GM19351 (cell line): ENCODE results near the gene SLC2A6.

Source experiments
- ATAC-seq: cut with Tn5 transposase; IDR thresholded peaks from one replicate; pipeline ENCODE4 v1.9.1; 2021; ENCODE audit warnings: mild to moderate bottlenecking, moderate library complexity; ENCODE audit not compliant: unreplicated experiment

The SLC2A6 gene

DNA sequence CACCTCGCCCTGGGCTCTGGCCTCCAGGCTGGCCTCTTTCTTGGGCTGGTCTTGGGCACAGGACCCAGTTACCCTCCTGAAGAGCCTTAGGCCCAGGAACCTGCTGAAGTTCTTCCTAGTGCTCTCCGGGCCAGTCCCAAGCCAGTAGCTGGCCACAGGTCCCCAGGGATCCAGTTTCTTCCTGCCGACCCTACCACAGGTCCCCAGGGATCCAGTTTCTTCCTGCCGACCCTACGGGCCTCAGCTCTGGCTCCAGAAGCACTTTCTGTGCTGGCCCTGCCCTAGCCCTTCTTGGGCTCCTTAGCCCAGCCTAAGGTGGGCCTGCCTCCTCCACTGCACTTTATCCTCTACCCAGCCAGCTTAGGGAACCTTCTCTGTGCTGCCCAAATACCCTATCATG lies 37.3 kb downstream of the SLC2A6 start:
- no peak for ATAC-seq

DNA sequence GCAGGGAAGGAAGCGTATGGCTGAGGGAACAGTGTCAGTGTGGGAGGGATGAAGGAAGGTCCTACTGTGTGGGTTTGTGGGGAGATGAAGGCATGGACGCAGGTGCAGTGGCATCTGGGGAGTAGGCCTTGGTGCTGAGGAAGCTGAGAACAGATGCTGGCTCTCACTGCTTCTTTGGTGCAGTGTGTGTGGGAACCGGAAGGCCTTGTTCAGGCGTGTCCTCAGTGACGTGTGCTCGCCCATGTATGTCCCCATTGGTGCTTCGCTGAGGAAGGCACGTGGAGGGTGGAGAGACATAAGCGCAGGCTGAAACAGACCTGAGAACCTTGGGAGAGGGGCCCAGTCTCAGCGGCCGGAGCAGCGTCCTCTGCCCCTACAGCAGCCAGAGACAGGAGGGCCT lies 38.0 kb downstream of the SLC2A6 start:
- ATAC-seq = peak; percentile 50

DNA sequence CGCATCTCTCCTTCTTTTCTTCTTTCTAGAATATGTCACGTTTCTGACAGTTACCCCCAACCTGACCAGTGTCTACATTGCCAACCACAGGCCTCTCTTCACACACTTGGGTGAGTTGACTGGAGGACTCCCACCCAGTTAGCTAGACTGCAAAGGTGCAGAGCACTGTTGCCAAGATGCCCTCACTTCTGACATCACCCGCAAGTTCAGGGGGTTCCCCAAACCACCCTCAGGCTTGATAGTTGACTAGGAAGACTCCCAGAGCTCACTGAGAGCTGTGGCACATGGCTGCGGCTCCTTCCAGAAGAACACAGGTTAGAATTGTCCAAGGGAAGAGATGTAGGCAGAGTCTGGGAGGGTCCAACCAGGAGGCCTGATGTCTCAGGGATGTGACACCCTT lies 39.6 kb downstream of the SLC2A6 start:
- no peak for ATAC-seq

DNA sequence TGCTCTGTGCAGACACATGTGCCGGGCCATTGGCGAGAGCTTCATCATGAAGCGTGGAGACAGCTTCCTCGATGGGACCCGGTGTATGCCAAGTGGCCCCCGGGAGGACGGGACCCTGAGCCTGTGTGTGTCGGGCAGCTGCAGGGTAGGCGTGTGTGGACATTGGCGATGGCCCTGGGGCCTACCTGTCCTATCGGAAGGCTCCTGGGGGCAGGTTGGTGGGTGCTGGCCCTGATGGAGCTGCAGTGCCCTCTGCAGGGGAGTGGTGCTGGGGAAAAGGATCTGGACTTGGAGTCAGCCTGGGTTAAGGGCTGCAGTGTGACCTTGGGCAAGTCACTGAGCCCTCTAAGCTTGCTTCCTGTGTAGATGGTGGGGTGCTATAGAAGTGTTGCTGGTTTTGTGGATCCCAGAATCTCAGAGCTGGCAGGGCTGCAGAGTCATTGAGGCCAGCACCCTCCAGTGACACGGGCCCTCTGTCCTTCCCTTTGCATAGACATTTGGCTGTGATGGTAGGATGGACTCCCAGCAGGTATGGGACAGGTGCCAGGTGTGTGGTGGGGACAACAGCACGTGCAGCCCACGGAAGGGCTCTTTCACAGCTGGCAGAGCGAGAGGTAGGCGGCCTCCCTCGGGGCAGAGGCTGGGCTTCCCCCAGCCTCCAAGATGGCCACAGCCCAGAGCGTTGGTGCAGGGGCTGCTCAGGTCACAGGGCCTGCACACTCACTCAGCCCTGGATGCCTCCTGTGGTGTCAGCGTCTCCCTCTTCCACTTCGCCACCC lies 41.0 kb downstream of the SLC2A6 start:
- ATAC-seq = no peak

DNA sequence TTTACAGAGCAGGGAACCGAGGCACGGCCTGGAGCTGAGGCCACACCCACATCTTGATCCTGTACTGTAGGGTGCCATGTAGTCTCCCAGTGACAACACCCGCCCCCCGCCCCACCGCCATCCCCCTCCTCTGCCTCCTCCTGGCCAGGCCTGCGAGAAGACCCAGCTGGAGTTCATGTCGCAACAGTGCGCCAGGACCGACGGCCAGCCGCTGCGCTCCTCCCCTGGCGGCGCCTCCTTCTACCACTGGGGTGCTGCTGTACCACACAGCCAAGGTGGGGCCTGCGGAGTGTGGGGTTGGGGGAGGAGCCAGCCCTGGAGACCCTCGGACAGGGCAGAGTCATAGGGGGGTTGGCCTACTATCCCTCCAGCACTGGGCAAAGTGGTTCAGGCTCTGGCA lies 42.2 kb downstream of the SLC2A6 start:
- no peak for ATAC-seq

DNA sequence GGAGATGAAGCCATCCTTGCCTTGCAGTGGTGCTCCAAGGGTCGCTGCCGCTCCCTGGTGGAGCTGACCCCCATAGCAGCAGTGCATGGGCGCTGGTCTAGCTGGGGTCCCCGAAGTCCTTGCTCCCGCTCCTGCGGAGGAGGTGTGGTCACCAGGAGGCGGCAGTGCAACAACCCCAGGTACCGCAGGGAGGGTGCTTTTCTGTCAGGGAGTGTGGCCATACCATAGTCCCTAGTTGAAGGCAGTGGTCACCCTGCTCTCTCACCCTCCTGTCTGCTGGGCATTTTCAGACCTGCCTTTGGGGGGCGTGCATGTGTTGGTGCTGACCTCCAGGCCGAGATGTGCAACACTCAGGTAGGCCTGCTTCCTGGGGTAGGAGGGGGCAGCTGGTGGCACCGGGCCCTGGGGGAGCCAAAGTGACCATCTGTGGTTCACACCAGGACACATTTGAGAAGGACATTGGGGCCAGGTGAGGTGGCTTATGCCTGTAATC lies 45.5 kb downstream of the SLC2A6 start:
- ATAC-seq = no peak

DNA sequence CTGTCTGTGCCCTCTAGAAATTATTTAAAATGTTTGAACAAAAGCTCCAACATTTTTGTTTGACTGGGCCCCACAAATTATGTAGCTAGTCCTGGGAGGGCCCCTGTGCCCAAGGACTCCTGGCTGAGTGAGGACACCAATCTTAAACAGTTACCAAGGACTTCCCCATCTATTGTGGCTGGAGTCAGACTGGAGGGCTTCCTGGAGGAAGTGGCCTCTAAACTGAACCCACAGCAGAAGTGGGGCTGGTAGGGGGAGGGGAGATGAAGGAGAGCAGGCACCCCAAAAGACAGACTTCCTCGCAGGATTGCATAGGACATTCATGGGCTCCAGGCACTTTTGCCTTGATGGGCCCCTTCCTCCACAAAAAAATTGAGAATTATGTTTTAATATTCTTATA lies 48.7 kb downstream of the SLC2A6 start:
- ATAC-seq = no peak

DNA sequence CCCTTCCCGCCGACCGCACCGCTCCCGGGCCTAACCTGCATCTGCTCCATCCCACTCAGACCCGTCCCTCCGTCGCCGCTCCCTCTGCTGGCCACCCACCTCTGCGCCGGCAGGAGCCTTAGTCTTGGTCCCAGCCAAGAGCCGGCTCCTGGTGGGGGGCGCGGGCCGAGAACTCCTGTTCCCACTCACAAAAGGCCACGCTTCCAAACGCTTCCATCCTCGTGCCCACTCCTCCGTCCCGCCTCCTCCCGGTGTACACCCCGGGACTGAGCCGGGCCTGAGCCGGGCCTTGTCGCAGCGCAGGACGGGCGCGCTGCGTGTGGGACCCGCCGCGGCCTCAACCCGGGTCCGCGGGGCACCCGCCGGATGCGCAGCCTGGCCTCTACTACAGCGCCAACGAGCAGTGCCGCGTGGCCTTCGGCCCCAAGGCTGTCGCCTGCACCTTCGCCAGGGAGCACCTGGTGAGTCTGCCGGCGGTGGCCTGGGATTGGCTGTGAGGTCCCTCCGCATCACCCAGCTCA lies 49.2 kb downstream of the SLC2A6 start:
- ATAC-seq = no peak

DNA sequence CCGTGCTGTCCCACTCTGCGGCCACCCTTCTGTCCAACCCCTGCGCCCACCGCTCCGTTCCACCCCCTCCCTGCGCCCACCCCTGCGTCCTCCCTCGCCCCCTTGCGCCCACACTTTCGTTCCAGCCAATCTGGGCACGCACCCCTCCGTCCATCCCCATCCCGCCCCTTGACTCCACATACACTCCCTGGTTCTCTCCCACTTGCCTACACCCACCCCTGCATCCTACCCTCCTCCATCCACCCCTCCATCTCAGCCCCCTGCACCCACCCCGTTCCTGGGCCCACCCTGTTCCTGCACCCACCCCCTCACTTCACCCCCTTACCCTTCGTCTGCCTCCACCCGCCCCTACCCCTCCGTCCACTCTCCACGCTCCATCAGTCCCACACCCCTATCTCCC lies 49.7 kb downstream of the SLC2A6 start:
- no peak for ATAC-seq

DNA sequence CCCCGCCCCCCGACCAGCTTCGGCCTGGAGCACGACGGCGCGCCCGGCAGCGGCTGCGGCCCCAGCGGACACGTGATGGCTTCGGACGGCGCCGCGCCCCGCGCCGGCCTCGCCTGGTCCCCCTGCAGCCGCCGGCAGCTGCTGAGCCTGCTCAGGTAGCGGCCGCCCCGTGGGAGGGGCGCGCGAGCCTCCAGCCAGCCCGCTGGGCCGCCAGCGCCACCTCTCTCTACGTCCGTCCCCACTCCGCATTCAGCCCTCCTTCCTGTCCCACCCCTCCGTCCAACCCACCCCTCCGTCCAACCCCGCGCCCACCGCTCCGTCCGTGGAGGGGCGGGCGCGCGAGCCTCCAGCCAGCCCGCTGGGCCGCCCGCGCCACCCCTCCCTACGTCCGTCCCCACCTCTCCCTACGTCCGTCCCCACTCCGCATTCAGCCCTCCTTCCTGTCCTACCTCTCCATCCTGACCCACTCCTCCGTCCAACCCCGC lies 50.2 kb downstream of the SLC2A6 start:
- ATAC-seq = no peak

DNA sequence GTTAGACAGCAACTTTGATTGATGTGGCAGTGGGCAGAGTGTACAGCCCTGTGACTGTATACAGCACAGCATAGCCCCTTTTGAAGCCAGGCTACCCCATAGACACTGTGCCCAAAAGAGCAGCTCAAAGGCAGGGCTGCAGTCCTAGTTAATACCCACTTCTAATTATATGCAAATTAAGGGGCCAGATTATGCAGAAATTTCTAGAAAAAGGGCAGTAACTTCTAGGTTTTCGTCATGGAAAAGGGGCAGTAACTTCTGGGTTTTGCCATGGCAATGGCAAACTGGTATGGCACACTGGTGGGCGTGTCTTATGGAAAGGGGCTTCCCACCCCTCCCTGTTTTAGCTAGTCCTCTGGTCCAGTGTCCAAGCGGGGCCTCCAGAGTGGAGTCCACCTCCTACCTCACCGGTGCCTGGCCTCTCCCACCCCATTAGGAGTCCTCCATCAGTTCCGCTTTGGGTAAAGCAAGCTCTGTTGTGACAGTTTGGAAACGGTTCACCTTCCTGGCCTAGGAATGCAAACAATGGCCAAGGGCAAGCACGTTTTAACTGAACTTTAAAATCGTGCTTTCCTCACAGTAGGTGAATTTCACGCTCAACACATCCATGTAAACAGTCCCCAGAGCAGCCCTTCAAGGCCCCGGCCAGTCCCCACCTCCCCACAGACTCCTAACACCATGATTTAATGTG lies 51.1 kb downstream of the SLC2A6 start:
- no peak for ATAC-seq

DNA sequence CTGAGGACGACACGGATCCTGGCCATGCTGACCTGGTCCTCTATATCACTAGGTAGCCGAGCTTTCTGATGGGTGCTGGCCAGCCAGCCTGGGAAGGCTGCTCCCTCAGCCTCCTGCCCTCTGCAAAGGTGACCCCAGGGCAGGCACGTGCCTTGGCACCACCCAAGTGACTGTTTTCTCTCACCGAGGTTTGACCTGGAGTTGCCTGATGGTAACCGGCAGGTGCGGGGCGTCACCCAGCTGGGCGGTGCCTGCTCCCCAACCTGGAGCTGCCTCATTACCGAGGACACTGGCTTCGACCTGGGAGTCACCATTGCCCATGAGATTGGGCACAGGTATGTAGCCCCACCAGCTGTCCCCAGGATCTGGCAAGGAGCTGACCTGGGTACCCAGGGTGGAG lies 52.9 kb downstream of the SLC2A6 start:
- ATAC-seq = no peak

DNA sequence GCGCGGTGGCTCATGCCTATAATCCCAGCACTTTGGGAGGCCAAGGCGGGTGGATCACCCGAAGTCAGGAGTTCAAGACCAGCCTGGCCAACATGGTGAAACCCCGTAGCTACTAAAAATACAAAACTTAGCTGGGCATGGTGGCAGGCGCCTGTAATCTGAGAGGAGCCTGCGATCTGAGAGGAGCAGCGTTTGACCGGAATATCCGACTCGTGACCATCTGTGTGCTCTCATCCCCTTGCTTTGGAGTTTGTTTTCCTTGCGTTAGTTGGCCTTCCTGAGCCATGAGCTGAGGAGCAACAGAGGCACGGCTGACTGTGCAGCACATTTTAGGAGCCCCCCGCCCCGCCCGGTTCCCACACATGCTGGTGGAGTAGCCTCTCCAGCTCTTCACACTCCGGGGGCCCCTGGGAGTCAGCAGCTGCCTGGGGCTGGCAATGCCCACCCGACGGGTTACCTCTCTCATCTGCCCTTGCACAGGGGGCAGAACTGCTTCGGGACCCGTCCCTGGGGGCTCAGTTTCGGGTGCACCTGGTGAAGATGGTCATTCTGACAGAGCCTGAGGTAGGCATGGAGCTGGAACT lies 53.8 kb downstream of the SLC2A6 start:
- ATAC-seq = no peak

DNA sequence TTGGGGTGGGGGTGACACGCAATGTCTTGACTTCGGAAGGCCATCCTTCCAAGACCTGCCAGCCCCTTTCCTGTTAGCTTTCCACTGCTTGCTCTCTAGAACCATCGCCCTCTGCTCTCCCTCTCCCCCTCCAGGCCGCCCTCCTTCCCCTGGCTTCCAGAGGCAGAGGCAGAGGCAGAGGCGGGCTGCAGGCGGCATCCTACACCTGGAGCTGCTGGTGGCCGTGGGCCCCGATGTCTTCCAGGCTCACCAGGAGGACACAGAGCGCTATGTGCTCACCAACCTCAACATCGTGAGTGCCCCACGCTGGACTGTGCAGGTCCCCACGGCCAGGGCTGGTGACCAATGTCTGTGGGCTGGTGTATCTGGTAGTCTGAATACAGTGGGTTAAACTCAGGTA lies 54.7 kb downstream of the SLC2A6 start:
- ATAC-seq = no peak

DNA sequence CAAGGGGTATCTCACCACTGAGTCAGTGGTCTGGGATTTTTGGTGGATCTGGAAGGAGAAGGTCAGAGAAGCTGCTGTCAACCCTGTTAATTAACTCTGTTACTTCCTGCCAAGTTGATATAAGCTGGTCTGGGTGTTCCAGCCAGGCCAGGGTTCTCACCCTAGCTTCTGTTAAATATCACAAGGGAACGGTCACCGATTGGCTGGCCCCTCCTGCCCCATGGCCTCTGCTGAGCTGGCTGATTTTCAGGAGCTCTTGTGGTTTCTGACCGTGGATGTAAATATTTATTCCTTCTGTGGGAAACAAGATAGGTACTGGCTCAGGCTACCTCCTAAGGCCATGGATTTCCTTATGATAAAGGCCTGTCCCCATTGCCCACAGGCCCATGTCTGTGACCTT lies 55.7 kb downstream of the SLC2A6 start:
- ATAC-seq = no peak

DNA sequence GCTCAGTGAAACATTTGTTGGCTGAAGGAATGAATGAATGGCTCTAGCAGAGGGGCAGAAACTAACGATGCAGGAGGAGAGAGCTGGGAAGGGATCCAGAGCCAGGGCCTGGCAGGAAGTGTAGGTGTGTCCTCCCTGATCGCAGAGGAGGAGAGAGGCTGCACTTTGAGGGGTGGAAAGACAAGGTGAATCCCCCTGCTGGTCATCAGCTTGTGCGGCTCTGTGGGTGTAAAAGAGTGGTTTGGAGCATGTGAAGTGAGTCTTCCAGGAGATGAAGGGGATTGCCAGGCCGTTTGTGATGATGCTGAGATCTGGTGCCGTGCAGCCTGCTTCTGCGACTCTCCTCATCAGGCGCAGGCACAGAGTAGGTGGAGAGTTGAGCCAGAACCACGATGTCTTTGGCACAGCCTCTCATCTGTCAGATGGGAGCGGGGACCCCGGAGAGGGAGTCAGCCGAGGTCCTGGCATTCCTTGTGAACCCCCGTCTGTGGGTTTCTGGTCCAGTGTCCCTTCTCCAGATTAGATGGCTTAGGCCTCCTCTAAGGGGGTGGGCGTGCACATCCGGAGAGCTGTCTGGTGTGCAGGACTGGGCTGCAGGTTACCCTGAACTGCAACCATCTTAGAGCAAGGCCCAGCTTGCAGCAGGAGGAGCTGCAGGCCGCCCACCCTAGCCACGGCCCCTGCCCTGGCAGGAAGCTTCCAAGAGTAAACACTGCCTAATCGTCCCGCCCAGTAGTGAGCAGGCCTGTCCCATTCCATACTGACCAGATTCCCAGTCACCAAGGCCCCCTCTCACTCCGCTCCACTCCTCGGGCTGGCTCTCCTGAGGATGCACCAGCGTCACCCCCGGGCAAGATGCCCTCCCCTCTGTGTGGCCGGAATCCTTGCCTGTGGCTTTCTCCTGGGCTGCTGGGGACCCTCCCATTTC lies 57.0 kb downstream of the SLC2A6 start, which contains the start of gene ADAMTS13:
Gene ADAMTS13, plus strand, starts transcription at position 753 of the 928 bp plus-strand sequence. Its CDS starts 77 bp downstream, at position 830.
- peak; percentile 50 for ATAC-seq
